ENCODE measurements around the gene TAF4.

- TF ChIP-seq POLR2A (IDR thresholded peaks at IDR 0.05; ENCODE audit: low read length): no peak
- TF ChIP-seq GATA1 (IDR thresholded peaks at IDR 0.05; ENCODE audit: low read depth, low read length): no peak
These were observed 14.0 kb downstream of the TAF4 start for GRCh38 chr20:62051546-62052255.
